ENCODE data around the gene ABI3BP.

ABI3BP gene

DNA sequence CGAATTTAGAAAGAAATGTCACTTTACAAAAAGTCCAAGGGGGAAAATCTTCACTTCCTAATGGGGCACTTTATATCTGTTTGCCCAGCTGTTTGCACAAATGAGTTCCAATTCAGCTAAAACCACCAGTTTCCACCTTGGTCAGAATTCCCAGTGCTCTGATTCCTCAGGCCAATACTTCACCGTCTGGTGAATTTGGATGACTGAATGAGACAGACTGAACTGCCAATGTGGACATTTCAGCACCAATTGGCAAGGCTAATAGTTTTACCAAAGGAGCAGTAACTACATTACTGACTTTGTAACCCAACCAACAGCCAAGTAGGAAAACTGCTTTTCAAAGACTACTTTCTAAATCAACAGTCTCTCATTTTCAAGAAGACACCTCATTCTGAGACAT lies 51.8 kb downstream of the ABI3BP start:
- TF ChIP-seq ZBTB7A (IDR thresholded peaks at IDR 0.05; ENCODE audit: low read depth) (no peak), USF1 (IDR thresholded peaks at IDR 0.05) (no peak), TCF12 (IDR thresholded peaks at IDR 0.05; ENCODE audit: low read depth) (no peak)

DNA sequence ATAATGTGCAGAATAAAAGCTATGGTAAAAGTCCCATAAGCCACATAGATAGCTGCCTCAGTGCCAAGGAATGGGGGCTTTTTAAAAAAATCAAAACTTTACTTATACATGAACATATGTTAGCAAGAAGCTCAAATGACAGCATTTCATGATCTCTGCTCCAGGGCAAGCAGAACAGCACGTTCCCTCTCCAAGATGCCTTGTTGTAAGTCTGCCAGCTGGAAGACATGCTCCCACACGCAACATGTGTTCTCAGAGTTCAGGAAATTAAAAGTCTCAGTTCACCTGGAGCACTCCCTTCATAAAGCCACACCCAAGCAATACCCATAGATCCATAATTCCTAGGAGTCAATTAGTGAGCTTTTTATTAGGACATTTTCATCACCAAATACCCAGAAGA lies 52.2 kb downstream of the ABI3BP start:
- TF ChIP-seq NFIC (IDR thresholded peaks at IDR 0.05) (no peak), MAX (IDR thresholded peaks at IDR 0.05) (no peak), FOXM1 (IDR thresholded peaks at IDR 0.05; ENCODE audit: borderline replicate concordance, low read depth) (no peak), CEBPB (IDR thresholded peaks at IDR 0.05) (no peak), RAD21 (IDR thresholded peaks at IDR 0.05; ENCODE audit: low read depth) (no peak), YY1 (IDR thresholded peaks at IDR 0.05; ENCODE audit: low read depth) (no peak), EP300 (IDR thresholded peaks at IDR 0.05; ENCODE audit: borderline replicate concordance) (no peak), TEAD4 (IDR thresholded peaks at IDR 0.05) (no peak), TAF1 (IDR thresholded peaks at IDR 0.05; ENCODE audit: low read depth) (no peak), ZBTB7A (IDR thresholded peaks at IDR 0.05; ENCODE audit: low read depth) (no peak), USF1 (IDR thresholded peaks at IDR 0.05) (no peak), EGR1 (IDR thresholded peaks at IDR 0.05) (no peak), REST (IDR thresholded peaks at IDR 0.05; ENCODE audit: low read depth) (no peak), CREB1 (IDR thresholded peaks at IDR 0.05; ENCODE audit: low read depth) (no peak), TCF12 (IDR thresholded peaks at IDR 0.05; ENCODE audit: low read depth) (no peak)

- TF ChIP-seq TAF1 (IDR thresholded peaks at IDR 0.05; ENCODE audit: low read depth), result no peak
- no peak for TF ChIP-seq EGR1 (IDR thresholded peaks at IDR 0.05)
- no peak for TF ChIP-seq EP300 (IDR thresholded peaks at IDR 0.05; ENCODE audit: borderline replicate concordance)
- TF ChIP-seq RAD21 (IDR thresholded peaks at IDR 0.05; ENCODE audit: low read depth), result no peak
- TF ChIP-seq TEAD4 (IDR thresholded peaks at IDR 0.05), result no peak
- TF ChIP-seq ZBTB7A (IDR thresholded peaks at IDR 0.05; ENCODE audit: low read depth), result no peak
- TF ChIP-seq CEBPB (IDR thresholded peaks at IDR 0.05), result no peak
- TF ChIP-seq REST (IDR thresholded peaks at IDR 0.05; ENCODE audit: low read depth), result no peak
- no peak for TF ChIP-seq NFIC (IDR thresholded peaks at IDR 0.05)
- TF ChIP-seq TCF12 (IDR thresholded peaks at IDR 0.05; ENCODE audit: low read depth), result no peak
- no peak for TF ChIP-seq USF1 (IDR thresholded peaks at IDR 0.05)
- TF ChIP-seq MAX (IDR thresholded peaks at IDR 0.05), result no peak
- TF ChIP-seq YY1 (IDR thresholded peaks at IDR 0.05; ENCODE audit: low read depth), result no peak
- no peak for TF ChIP-seq CREB1 (IDR thresholded peaks at IDR 0.05; ENCODE audit: low read depth)
These were observed 56.3 kb downstream of the ABI3BP start for GRCh38 chr3:100936931-100937330.

DNA sequence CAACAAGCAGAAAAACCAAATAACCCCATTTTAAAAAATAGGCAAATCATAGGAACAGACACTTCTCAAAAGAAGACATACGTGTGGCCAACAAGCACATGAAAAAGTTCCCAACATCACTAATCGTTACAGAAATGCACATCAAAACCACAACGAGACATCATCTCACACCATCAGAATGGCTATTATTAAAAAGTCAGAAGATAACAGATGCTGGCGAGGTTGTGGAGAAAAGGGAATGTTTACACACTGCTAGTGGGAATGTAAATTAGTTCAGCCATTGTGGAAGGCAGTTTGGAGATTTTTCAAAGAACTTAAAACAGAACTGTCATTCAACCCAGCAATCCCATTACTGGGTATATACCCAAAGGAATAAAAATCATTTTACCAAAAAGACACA lies 60.7 kb downstream of the ABI3BP start:
- TF ChIP-seq USF1 (IDR thresholded peaks at IDR 0.05) (no peak), EGR1 (IDR thresholded peaks at IDR 0.05) (no peak), TAF1 (IDR thresholded peaks at IDR 0.05; ENCODE audit: low read depth) (no peak), EP300 (IDR thresholded peaks at IDR 0.05; ENCODE audit: borderline replicate concordance) (no peak), TEAD4 (IDR thresholded peaks at IDR 0.05) (no peak), CREB1 (IDR thresholded peaks at IDR 0.05; ENCODE audit: low read depth) (no peak), FOXM1 (IDR thresholded peaks at IDR 0.05; ENCODE audit: borderline replicate concordance, low read depth) (no peak), RAD21 (IDR thresholded peaks at IDR 0.05; ENCODE audit: low read depth) (no peak), TCF12 (IDR thresholded peaks at IDR 0.05; ENCODE audit: low read depth) (no peak), YY1 (IDR thresholded peaks at IDR 0.05; ENCODE audit: low read depth) (no peak), MAX (IDR thresholded peaks at IDR 0.05) (no peak), CEBPB (IDR thresholded peaks at IDR 0.05) (no peak), REST (IDR thresholded peaks at IDR 0.05; ENCODE audit: low read depth) (no peak), ZBTB7A (IDR thresholded peaks at IDR 0.05; ENCODE audit: low read depth) (no peak), NFIC (IDR thresholded peaks at IDR 0.05) (no peak)

Data from Ishikawa (cell line).